Measurements from ENCODE around the gene GPR62. TPM values are rescaled to one million over a fixed set of nuclear protein-coding genes. Genes with fewer than 3 reads are reported as not detected.

The GPR62 gene
- total RNA-seq, 1 experiment from 2014 or later = not detected

DNA sequence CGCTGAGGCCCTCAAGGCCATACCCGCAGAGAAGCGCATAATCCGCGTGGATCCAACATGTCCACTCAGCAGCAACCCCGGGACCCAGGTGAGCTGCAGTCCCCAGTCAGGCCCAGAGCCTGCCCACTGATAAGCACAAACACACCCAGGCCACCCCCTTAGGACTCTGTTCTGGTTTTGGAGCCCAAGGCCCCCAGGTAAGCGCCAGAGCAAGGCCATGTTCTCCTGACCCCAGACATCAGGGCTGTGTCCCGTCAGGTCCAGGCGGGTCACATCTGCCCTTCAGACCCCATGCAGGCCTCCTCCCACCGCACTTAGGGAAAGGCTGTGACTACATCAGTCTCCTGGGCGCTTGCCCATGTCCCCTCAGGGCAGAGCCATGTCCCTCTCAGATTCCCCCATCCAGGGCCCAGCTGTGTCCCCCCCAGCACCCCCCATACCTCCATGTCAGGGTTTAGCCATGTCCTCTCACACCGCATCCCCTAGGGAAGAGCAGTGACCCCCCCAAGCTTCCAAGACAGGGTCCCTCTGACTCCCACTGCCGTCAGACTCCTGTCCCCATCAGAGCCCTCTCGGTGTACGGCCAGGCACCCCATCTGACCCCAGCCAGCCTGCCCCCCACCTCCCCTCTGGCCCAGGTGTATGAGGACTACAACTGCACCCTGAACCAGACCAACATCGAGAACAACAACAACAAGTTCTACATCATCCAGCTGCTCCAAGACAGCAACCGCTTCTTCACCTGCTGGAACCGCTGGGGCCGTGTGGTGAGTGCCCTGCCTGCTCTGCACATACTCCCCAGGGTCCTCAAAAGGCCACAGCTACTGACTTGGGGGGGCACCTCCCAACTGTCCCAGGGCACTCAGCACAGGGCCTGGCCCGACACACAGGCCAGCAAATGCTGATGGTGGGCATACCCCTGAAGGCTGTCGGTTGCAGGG is 11.5 kb upstream of the GPR62 start:
- Histone ChIP-seq H3F3A (ENCODE audit: low read length, unreplicated experiment) (no peaks in the 10 kb centered on the region), H2AFZ (ENCODE audit: low read length) (no peak overlapping the region), H3K9ac (ENCODE audit: low read length) (peak overlapping the region; percentile 84), H3K79me2 (ENCODE audit: low read length) (peaks cover 30% of the 10 kb centered on the region), H3K27me3 (ENCODE audit: low read length) (no peaks in the 10 kb centered on the region), H3K4me2 (ENCODE audit: low read length) (peak overlapping the region; percentile 81), H3K36me3 (ENCODE audit: low read depth, low read length) (peaks cover 10% of the 10 kb centered on the region; the same call in 1 of the 2 replicates), H3K4me3 (ENCODE audit: low read length) (no peak overlapping the region), H3K9me2 (replicated peaks; ENCODE audit: low read length) (no peaks in the 10 kb centered on the region), H4K20me1 (ENCODE audit: low read length) (peaks cover 24% of the 10 kb centered on the region), H3K9me3 (ENCODE audit: low read length) (no peaks in the 10 kb centered on the region), H3K4me1 (ENCODE audit: insufficient read depth, low read length) (peaks cover 33% of the 10 kb centered on the region), H3K27ac (ENCODE audit: low read length) (peak overlapping the region; percentile 81)
- no peak for TF ChIP-seq EZH2 (IDR thresholded peaks at IDR 0.05; ENCODE audit: low read length, unreplicated experiment)
- no peak for TF ChIP-seq EZH2phosphoT487 (IDR thresholded peaks at IDR 0.05; ENCODE audit: borderline replicate concordance, low read length)
- TF ChIP-seq, protein P1, sequence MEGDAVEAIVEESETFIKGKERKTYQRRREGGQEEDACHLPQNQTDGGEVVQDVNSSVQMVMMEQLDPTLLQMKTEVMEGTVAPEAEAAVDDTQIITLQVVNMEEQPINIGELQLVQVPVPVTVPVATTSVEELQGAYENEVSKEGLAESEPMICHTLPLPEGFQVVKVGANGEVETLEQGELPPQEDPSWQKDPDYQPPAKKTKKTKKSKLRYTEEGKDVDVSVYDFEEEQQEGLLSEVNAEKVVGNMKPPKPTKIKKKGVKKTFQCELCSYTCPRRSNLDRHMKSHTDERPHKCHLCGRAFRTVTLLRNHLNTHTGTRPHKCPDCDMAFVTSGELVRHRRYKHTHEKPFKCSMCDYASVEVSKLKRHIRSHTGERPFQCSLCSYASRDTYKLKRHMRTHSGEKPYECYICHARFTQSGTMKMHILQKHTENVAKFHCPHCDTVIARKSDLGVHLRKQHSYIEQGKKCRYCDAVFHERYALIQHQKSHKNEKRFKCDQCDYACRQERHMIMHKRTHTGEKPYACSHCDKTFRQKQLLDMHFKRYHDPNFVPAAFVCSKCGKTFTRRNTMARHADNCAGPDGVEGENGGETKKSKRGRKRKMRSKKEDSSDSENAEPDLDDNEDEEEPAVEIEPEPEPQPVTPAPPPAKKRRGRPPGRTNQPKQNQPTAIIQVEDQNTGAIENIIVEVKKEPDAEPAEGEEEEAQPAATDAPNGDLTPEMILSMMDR (conservative IDR thresholded peaks at IDR 0.05; ENCODE audit: low read depth, low read length) = no peak
- ATAC-seq (no peak), DNase-seq (no peak)
- BruUV-seq (replicated peaks) = no TSS peak
- intact Hi-C loops (cut with micrococcal nuclease) = loop anchor here (2.0 to 5.0 kb wide), 3 partner anchors 39 to 271 kb away; partner anchors contain the start of genes ACY1 and TEX264
- CTCF ChIA-PET = interaction anchor here (0.6 to 2.8 kb wide), 2 partner anchors 8 to 30 kb away, joined by 4 to 46 read pairs; partner anchors contain the start of genes ABHD14A and ABHD14B
- POLR2A ChIA-PET (ENCODE audit: unreplicated experiment) = interaction anchor here (0.5 to 1.2 kb wide), 8 partner anchors 22 to 1600 kb away, joined by 3 to 26 read pairs (median 4); partner anchors contain the start of genes ACY1 and DCAF1

DNA sequence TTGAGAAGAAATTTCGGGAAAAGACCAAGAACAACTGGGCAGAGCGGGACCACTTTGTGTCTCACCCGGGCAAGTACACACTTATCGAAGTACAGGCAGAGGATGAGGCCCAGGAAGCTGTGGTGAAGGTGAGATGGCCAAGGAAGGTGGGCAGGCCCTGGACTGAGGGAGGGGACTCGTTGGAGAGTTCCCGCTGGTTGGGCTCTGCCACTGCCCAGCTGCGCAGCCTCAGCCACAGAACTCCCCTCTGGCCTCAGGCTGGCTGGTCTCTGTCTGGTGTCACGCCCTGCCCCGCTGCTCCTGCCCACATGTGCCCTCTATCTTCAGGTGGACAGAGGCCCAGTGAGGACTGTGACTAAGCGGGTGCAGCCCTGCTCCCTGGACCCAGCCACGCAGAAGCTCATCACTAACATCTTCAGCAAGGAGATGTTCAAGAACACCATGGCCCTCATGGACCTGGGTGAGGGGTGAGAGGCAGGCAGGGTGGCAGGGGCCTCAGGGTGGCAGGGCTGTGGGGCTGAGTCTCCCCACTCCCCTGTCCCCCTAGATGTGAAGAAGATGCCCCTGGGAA is 10.6 kb upstream of the GPR62 start:
- H3K4me2 ChIP-seq (ENCODE audit: low read length) = no peak overlapping the region
- H3K79me2 ChIP-seq (ENCODE audit: low read length) = peaks cover 21% of the 10 kb centered on the region
- H4K20me1 ChIP-seq (ENCODE audit: low read length) = peaks cover 15% of the 10 kb centered on the region; the same call in 1 of the 2 replicates
- no TSS peak for BruUV-seq (replicated peaks)
- no peaks in the 10 kb centered on the region for H3K9me3 ChIP-seq (ENCODE audit: low read length)
- H3K27ac ChIP-seq (ENCODE audit: low read length) = no peak overlapping the region
- POLR2A ChIA-PET (ENCODE audit: unreplicated experiment) = no interaction called here
- H3F3A ChIP-seq (ENCODE audit: low read length, unreplicated experiment) = no peaks in the 10 kb centered on the region
- H3K9ac ChIP-seq (ENCODE audit: low read length) = no peak overlapping the region
- no peak for ATAC-seq
- H3K4me3 ChIP-seq (ENCODE audit: low read length) = no peak overlapping the region
- H3K27me3 ChIP-seq (ENCODE audit: low read length) = no peaks in the 10 kb centered on the region
- CTCF ChIA-PET = no interaction called here
- no peaks in the 10 kb centered on the region for H3K9me2 ChIP-seq (replicated peaks; ENCODE audit: low read length)
- intact Hi-C loops (cut with micrococcal nuclease) = loop anchor here (5.0 kb wide), 1 partner anchor 272 kb away; the partner anchor contains the start of gene TEX264
- H3K36me3 ChIP-seq (ENCODE audit: low read depth, low read length) = peaks cover 3% of the 10 kb centered on the region; the same call in 1 of the 2 replicates
- TF ChIP-seq, protein P1 (conservative IDR thresholded peaks at IDR 0.05; ENCODE audit: low read depth, low read length) = no peak
- TF ChIP-seq EZH2 (IDR thresholded peaks at IDR 0.05; ENCODE audit: low read length, unreplicated experiment) (no peak), EZH2phosphoT487 (IDR thresholded peaks at IDR 0.05; ENCODE audit: borderline replicate concordance, low read length) (no peak)
- H3K4me1 ChIP-seq (ENCODE audit: insufficient read depth, low read length) = peaks cover 26% of the 10 kb centered on the region
- no peak for DNase-seq
- H2AFZ ChIP-seq (ENCODE audit: low read length) = no peak overlapping the region
